ENCODE results near the gene MYO7A. TPM values are rescaled to one million over a fixed set of nuclear protein-coding genes. Genes with fewer than 3 reads are reported as not detected.

The MYO7A gene
- total RNA-seq, 3 donors from 2014 or later (not counting 1 experiment from before 2014, with no cell fraction given) = 0.20 to 1.1 (median 0.68) TPM

- Mint-ChIP-seq H3K27ac (no peak overlapping the region), H3K27me3 (ENCODE audit: low read depth in 2 of 2) (no peaks in the 10 kb centered on the region), H3K36me3 (no peaks in the 10 kb centered on the region), H3K9me3 (peaks cover 0 to 4% of the 10 kb centered on the region in 2 donors), H3K4me1 (no peaks in the 10 kb centered on the region), H3K4me3 (no peak overlapping the region)
- Histone ChIP-seq H3K27me3 (ENCODE audit: control insufficient read depth, insufficient read depth, low read length) (no peaks in the 10 kb centered on the region), H3K9me3 (ENCODE audit: control insufficient read depth, insufficient read depth, low read length) (no peaks in the 10 kb centered on the region), H3K27ac (ENCODE audit: low read length) (no peak overlapping the region), H3K4me1 (ENCODE audit: control insufficient read depth, insufficient read depth, low read length) (no peaks in the 10 kb centered on the region), H3K4me3 (ENCODE audit: low read length) (no peak overlapping the region), H3K36me3 (ENCODE audit: control insufficient read depth, insufficient read depth, low read length) (no peaks in the 10 kb centered on the region)
- 89% methylated on average over 21 of the region's 21 CpGs for WGBS (ENCODE audit: insufficient coverage)
- DNase-seq (no peak), ATAC-seq (no peak)
- no peak for TF ChIP-seq CTCF (IDR thresholded peaks at IDR 0.05)
- intact Hi-C loops (cut with micrococcal nuclease) = no loop called here
Measured at GRCh38 chr11:77182542-77183430, 54.7 kb downstream of the MYO7A start.

GRCh38 chr11:77183431-77183984 lies 55.5 kb downstream of the MYO7A start:
- Mint-ChIP-seq H3K27me3 (ENCODE audit: low read depth in 2 of 2) (no peaks in the 10 kb centered on the region), H3K27ac (no peak overlapping the region), H3K4me1 (no peaks in the 10 kb centered on the region), H3K9me3 (no peaks in the 10 kb centered on the region), H3K36me3 (no peaks in the 10 kb centered on the region), H3K4me3 (no peak overlapping the region)
- Histone ChIP-seq H3K27ac (ENCODE audit: low read length) (no peak overlapping the region), H3K36me3 (ENCODE audit: control insufficient read depth, insufficient read depth, low read length) (no peaks in the 10 kb centered on the region), H3K27me3 (ENCODE audit: control insufficient read depth, insufficient read depth, low read length) (no peaks in the 10 kb centered on the region), H3K4me1 (ENCODE audit: control insufficient read depth, insufficient read depth, low read length) (no peaks in the 10 kb centered on the region), H3K9me3 (ENCODE audit: control insufficient read depth, insufficient read depth, low read length) (no peaks in the 10 kb centered on the region), H3K4me3 (ENCODE audit: low read length) (no peak overlapping the region)
- intact Hi-C loops (cut with micrococcal nuclease) = no loop called here
- no peak for TF ChIP-seq CTCF (IDR thresholded peaks at IDR 0.05)
- DNase-seq (no peak), ATAC-seq (no peak)
- 89% methylated on average over 4 of the region's 4 CpGs for WGBS (ENCODE audit: insufficient coverage)

GRCh38 chr11:77184136-77184860 lies 56.3 kb downstream of the MYO7A start:
- H3K4me3 Mint-ChIP-seq = no peak overlapping the region
- H3K9me3 Mint-ChIP-seq = no peaks in the 10 kb centered on the region
- Histone ChIP-seq H3K9me3 (ENCODE audit: control insufficient read depth, insufficient read depth, low read length) (no peaks in the 10 kb centered on the region), H3K4me3 (ENCODE audit: low read length) (no peak overlapping the region), H3K4me1 (ENCODE audit: control insufficient read depth, insufficient read depth, low read length) (no peaks in the 10 kb centered on the region), H3K27ac (ENCODE audit: low read length) (no peak overlapping the region), H3K27me3 (ENCODE audit: control insufficient read depth, insufficient read depth, low read length) (no peaks in the 10 kb centered on the region), H3K36me3 (ENCODE audit: control insufficient read depth, insufficient read depth, low read length) (no peaks in the 10 kb centered on the region)
- intact Hi-C loops (cut with micrococcal nuclease) = no loop called here
- H3K4me1 Mint-ChIP-seq = no peaks in the 10 kb centered on the region
- DNase-seq (no peak), ATAC-seq (no peak)
- no peak overlapping the region for H3K27ac Mint-ChIP-seq
- TF ChIP-seq CTCF (IDR thresholded peaks at IDR 0.05) = no peak
- WGBS (ENCODE audit: insufficient coverage) = 92% methylated on average over 15 of the region's 15 CpGs
- no peaks in the 10 kb centered on the region for H3K27me3 Mint-ChIP-seq (ENCODE audit: low read depth in 2 of 2)
- H3K36me3 Mint-ChIP-seq = no peaks in the 10 kb centered on the region
